GM10266 (cell line): ENCODE data around the gene KCNAB1.

Experiments
- DNase-seq: peaks from one replicate; pipeline ENCODE4 v3.0.0; 2012; ENCODE audit errors: extremely low spot score
- CTCF ChIP-seq: IDR thresholded peaks from 2 replicates; pipeline ENCODE4 v1.5.1; 2012; ENCODE audit warnings: mild to moderate bottlenecking, low read depth; ENCODE audit not compliant: control insufficient read depth, insufficient read depth; ENCODE audit errors: missing control alignments

KCNAB1 gene

DNA sequence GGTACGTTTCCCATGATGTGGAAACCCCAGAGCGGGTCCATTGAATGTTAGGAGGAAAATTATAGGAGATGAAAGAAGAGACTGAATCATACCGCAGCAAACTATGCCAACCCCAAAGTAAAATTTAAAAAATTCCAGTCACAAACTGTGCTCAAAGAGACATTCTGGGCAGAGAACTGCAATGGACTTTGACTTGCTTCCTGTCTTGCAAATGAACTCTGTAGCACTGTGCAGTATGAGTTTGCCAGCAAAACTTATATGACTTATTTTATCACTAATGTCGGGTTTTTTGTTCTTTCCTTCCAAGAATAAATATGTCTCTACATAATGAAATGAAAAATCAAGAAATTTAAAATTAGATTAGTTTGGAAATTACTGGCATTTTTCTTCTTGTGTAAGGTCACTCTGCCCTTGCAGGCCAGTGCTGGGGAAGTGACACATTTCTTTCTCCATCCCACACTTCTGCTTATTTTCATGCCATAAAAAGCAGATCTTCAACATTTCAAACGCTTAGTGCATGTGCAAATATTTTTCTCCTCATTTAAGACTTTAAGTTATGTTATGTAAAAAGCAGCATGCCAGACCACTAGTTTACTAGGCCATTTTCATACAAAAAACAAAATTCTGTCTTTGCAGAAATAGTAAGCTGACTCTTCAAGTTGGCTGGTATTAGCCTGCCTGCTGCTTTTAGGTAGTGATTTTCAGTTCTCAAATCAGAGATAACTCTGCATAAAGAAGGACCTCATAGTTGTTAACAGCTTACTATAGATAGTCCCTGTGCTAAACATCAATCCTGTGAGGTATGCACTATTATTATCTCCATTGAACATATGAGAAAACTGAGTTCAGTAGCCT lies 466.8 kb downstream of the KCNAB1 start:
- TF ChIP-seq CTCF = no peak
- no peak for DNase-seq

DNA sequence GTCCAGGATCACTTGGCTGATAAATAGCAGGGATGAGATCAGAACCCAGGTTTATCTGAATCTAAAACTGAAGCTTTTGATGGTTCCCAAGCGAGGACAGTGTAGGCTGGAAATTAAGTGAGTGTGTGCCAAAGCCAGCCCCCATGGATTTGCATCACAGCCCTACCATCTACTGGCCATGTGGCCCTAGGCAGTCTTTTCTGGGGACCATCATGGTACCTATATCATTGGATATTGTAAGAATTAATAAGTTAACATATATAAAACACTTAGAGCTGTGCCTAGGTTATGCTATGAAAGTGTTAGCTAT lies 467.3 kb downstream of the KCNAB1 start:
- no peak for DNase-seq
- peak; percentile 7 for TF ChIP-seq CTCF
